ENCODE results near the gene LRCH4.
"Not testable (repeated sequence)": the region's sequence is repeated elsewhere in the genome, so short reads cannot be mapped to it uniquely, and the experiment has no call there.

The LRCH4 gene

DNA sequence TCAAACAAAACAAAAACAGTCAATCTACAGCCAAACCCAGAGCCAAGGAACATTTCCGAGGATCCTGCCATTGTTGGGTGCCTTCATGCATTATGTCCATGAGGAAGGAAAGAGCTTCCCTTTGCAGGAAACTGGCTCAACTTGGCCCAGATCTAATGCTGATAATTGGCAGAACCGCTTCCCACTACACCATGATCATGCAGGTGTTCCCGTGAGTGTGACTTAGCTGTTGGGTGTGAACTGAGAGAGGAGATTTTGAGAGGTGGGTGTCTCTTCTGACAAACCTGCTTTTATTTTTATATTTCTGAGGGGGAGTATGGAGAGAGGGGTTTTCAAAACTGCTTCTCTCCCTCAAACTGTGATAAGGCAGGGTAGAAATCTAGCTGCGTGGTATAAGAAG lies 26.8 kb downstream of the LRCH4 start:
- DNase-seq (ENCODE audit: low read depth): no peak
- TF ChIP-seq, protein P1, sequence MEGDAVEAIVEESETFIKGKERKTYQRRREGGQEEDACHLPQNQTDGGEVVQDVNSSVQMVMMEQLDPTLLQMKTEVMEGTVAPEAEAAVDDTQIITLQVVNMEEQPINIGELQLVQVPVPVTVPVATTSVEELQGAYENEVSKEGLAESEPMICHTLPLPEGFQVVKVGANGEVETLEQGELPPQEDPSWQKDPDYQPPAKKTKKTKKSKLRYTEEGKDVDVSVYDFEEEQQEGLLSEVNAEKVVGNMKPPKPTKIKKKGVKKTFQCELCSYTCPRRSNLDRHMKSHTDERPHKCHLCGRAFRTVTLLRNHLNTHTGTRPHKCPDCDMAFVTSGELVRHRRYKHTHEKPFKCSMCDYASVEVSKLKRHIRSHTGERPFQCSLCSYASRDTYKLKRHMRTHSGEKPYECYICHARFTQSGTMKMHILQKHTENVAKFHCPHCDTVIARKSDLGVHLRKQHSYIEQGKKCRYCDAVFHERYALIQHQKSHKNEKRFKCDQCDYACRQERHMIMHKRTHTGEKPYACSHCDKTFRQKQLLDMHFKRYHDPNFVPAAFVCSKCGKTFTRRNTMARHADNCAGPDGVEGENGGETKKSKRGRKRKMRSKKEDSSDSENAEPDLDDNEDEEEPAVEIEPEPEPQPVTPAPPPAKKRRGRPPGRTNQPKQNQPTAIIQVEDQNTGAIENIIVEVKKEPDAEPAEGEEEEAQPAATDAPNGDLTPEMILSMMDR (IDR thresholded peaks at IDR 0.05; ENCODE audit: insufficient read depth, low read depth, low read length, missing control alignments): no peak
- H3K4me3 ChIP-seq (ENCODE audit: low read depth, low read length): no peak overlapping the region

DNA sequence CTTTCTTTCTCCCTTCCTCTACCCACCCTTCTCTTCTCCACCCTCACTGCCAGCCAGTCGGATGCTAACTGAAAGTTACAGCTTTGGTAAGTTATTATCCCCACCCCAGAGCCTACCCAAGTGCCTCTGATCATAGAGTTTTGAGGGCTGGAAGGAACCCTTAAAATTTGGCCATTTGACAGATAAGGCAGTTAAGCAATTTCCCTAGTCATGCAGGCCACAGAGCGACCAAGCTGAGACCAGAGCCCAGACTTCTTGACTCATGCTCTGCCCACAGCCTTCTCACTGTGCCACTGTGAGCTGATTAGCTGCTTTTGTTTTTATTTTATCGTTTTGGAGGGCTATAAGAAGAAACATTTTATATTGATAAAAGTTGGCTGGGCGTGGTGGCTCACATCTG lies 29.4 kb downstream of the LRCH4 start:
- DNase-seq (ENCODE audit: low read depth): no peak
- TF ChIP-seq, protein P1 (IDR thresholded peaks at IDR 0.05; ENCODE audit: insufficient read depth, low read depth, low read length, missing control alignments): no peak

DNA sequence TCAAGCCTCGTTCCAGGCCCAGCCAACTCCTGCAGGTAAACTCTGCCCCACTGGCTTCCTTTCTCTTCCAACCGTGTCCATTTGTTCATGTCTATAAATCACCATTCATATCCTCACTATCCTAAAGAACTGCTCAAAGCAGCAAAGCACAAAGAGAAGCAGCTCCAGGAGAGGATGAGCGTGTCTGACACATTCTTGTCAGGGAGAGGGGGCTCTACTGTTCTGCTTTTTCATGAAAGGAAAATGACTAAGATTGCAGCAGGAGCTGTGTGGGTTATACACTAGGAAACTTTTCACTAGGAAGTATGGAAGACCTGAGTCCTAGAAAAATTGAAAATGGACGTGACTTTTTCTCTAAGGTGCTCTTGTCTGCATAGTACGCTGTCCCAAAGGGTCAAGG lies 30.2 kb downstream of the LRCH4 start:
- TF ChIP-seq, protein P1 (IDR thresholded peaks at IDR 0.05; ENCODE audit: insufficient read depth, low read depth, low read length, missing control alignments): no peak
- no peak for DNase-seq (ENCODE audit: low read depth)
- no peak overlapping the region for H3K4me3 ChIP-seq (ENCODE audit: low read depth, low read length)

More for the DNA sequence above, 29.4 kb downstream of the LRCH4 start:
- no peak overlapping the region for H3K4me3 ChIP-seq (ENCODE audit: low read depth, low read length)

DNA sequence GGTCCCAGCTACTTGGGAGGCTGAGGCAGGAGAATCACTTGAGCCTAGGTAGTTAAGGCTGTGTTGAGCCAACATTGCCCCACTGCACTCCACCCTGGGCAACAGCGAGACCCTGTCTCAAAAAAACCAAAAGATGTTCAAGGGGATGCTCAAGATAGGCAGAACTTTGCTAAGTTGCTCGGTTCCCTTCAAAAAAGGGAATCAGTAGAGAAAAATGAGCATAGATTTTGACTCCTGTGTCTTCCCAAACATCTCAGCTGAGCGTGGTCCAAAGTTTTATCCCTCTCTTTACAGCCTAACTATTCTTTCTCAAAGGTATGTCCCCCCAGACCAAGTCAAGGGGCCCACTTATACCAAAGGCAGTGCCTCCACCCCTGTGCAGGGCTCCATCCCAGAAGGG lies 32.9 kb downstream of the LRCH4 start:
- TF ChIP-seq, protein P1 (IDR thresholded peaks at IDR 0.05; ENCODE audit: insufficient read depth, low read depth, low read length, missing control alignments): no peak

DNA sequence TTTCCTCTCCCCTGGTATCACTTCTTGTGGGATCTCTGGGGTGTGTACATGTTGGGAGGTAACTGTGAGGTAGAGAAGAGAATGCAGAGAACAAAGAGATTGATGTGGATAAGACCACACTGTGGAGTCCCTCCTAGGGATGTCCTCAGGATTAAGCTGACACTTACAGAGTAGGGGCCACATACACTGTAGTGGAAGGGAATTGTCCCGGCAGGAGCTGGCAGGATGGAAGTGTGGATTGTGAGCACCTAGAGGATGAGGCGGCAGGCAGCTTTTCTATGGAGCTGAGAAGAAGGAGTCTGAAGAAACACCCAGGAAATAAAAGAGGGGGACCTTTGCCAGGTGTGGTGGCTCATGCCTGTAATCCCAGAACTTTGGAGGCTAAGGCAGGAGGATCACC lies 33.4 kb downstream of the LRCH4 start:
- H3K4me3 ChIP-seq (ENCODE audit: low read depth, low read length): no peak overlapping the region
- DNase-seq (ENCODE audit: low read depth): no peak
- TF ChIP-seq, protein P1 (IDR thresholded peaks at IDR 0.05; ENCODE audit: insufficient read depth, low read depth, low read length, missing control alignments): no peak

More for the DNA sequence above, 32.9 kb downstream of the LRCH4 start:
- H3K4me3 ChIP-seq (ENCODE audit: low read depth, low read length): no peak overlapping the region
- DNase-seq (ENCODE audit: low read depth): no peak

DNA sequence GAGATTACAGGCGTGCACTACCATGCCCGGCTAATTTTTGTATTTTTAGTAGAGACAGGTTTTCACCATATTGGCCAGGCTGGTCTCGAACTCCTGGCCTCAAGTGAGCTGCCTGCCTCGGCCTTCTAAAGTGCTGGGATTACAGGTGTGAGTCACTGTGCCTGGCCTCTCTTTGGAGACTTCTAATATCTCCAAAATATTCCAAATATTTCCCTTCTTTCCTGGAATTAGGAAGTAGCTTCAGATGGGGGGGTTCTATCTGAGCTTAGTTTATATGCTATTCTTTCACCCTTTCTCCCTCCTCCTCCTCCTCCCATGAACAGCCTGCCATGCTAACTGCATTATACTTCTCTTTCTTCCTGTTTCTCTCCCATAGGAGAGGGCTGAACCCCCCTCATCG lies 37.5 kb downstream of the LRCH4 start:
- H3K4me3 ChIP-seq (ENCODE audit: low read depth, low read length); DNase-seq (ENCODE audit: low read depth): not testable (repeated sequence)

DNA sequence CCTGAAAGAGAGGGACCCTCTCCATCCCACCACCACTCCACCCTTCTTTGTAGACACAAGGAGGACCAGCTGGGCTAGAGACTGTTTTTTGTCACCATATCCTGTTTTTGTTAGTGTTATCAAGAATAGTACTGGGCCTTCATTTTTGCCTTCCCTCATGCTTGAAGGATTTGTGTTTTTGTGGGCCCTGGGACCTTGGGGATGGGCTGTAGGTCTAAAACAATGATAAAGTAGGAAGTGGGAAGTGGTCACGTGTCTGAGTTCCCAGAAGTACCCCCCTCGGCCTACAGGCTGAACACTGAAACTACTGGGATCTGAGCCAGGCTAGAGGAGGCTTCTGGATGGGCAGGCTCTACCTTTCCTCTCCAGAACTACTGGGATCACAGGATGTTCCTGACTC lies 38.1 kb downstream of the LRCH4 start:
- H3K4me3 ChIP-seq (ENCODE audit: low read depth, low read length): peak overlapping the region; percentile 65
- TF ChIP-seq, protein P1 (IDR thresholded peaks at IDR 0.05; ENCODE audit: insufficient read depth, low read depth, low read length, missing control alignments): no peak
- peak; percentile 46 for DNase-seq (ENCODE audit: low read depth)

Measured in GM12865 (cell line).